ENCODE results near the gene KCNQ1. TPM values are rescaled to one million over a fixed set of nuclear protein-coding genes. Genes with fewer than 3 reads are reported as not detected.

KCNQ1 gene
- total RNA-seq, 1 experiment from 2014 or later: not detected

- H3K9me3 Mint-ChIP-seq (ENCODE audit: unreplicated experiment): no peaks in the 10 kb centered on the region
- no peak overlapping the region for H3K4me3 Mint-ChIP-seq (ENCODE audit: unreplicated experiment)
- H3K27ac Mint-ChIP-seq (ENCODE audit: low read depth, unreplicated experiment): peak overlapping the region; percentile 25
- CTCF ChIA-PET: interaction anchor here (0.6 to 0.9 kb wide), 3 partner anchors 23 to 194 kb away, joined by 3 to 4 read pairs (median 3); no protein-coding TSS in a partner anchor
- no peaks in the 10 kb centered on the region for H3K36me3 Mint-ChIP-seq (ENCODE audit: insufficient read depth, unreplicated experiment)
- H3K27me3 Mint-ChIP-seq (ENCODE audit: insufficient read depth, unreplicated experiment): no peaks in the 10 kb centered on the region
- POLR2A ChIA-PET: no interaction called here
- no TSS peak for BruUV-seq (replicated peaks)
- intact Hi-C loops (cut with micrococcal nuclease): no loop called here
- no peak for TF ChIP-seq CTCF (IDR thresholded peaks at IDR 0.05; ENCODE audit: unreplicated experiment)
- DNase-seq (ENCODE audit: unreplicated experiment): no peak
- peaks cover 16% of the 10 kb centered on the region for H3K4me1 Mint-ChIP-seq (ENCODE audit: insufficient read depth, unreplicated experiment)
These were observed 250.5 kb downstream of the KCNQ1 start for GRCh38 chr11:2694995-2695939.

- intact Hi-C loops (cut with micrococcal nuclease): no loop called here
- H3K36me3 Mint-ChIP-seq (ENCODE audit: insufficient read depth, unreplicated experiment): no peaks in the 10 kb centered on the region
- no TSS peak for BruUV-seq (replicated peaks)
- no peaks in the 10 kb centered on the region for H3K27me3 Mint-ChIP-seq (ENCODE audit: insufficient read depth, unreplicated experiment)
- no peak for TF ChIP-seq CTCF (IDR thresholded peaks at IDR 0.05; ENCODE audit: unreplicated experiment)
- POLR2A ChIA-PET: no interaction called here
- peaks cover 16% of the 10 kb centered on the region for H3K4me1 Mint-ChIP-seq (ENCODE audit: insufficient read depth, unreplicated experiment)
- CTCF ChIA-PET: no interaction called here
- H3K27ac Mint-ChIP-seq (ENCODE audit: low read depth, unreplicated experiment): no peak overlapping the region
- H3K9me3 Mint-ChIP-seq (ENCODE audit: unreplicated experiment): no peaks in the 10 kb centered on the region
- H3K4me3 Mint-ChIP-seq (ENCODE audit: unreplicated experiment): no peak overlapping the region
- no peak for DNase-seq (ENCODE audit: unreplicated experiment)
These were observed 251.6 kb downstream of the KCNQ1 start for GRCh38 chr11:2696455-2696854.

- TF ChIP-seq CTCF (IDR thresholded peaks at IDR 0.05; ENCODE audit: unreplicated experiment): no peak
- POLR2A ChIA-PET: interaction anchor here (0.7 to 1.4 kb wide), 3 partner anchors 15 to 291 kb away, joined by 3 to 4 read pairs (median 3); no protein-coding TSS in a partner anchor
- H3K36me3 Mint-ChIP-seq (ENCODE audit: insufficient read depth, unreplicated experiment): no peaks in the 10 kb centered on the region
- peak overlapping the region; percentile 72 for H3K4me3 Mint-ChIP-seq (ENCODE audit: unreplicated experiment)
- no peak overlapping the region for H3K27ac Mint-ChIP-seq (ENCODE audit: low read depth, unreplicated experiment)
- no TSS peak for BruUV-seq (replicated peaks)
- H3K4me1 Mint-ChIP-seq (ENCODE audit: insufficient read depth, unreplicated experiment): peaks cover 6% of the 10 kb centered on the region
- intact Hi-C loops (cut with micrococcal nuclease): no loop called here
- no peak for DNase-seq (ENCODE audit: unreplicated experiment)
- H3K27me3 Mint-ChIP-seq (ENCODE audit: insufficient read depth, unreplicated experiment): no peaks in the 10 kb centered on the region
- no peaks in the 10 kb centered on the region for H3K9me3 Mint-ChIP-seq (ENCODE audit: unreplicated experiment)
- CTCF ChIA-PET: interaction anchor here (1.0 kb wide), 1 partner anchor 81 kb away, joined by 3 read pairs; no protein-coding TSS in a partner anchor
These were observed 253.1 kb downstream of the KCNQ1 start for GRCh38 chr11:2697866-2698265.

GRCh38 chr11:2698386-2699184 lies 253.8 kb downstream of the KCNQ1 start:
- intact Hi-C loops (cut with micrococcal nuclease): no loop called here
- POLR2A ChIA-PET: interaction anchor here (0.6 to 1.4 kb wide), 7 partner anchors 16 to 725 kb away, joined by 3 to 4 read pairs (median 3); no protein-coding TSS in a partner anchor
- DNase-seq (ENCODE audit: unreplicated experiment): no peak
- TF ChIP-seq CTCF (IDR thresholded peaks at IDR 0.05; ENCODE audit: unreplicated experiment): no peak
- Mint-ChIP-seq H3K27ac (ENCODE audit: low read depth, unreplicated experiment) (peak overlapping the region; percentile 50), H3K4me1 (ENCODE audit: insufficient read depth, unreplicated experiment) (peaks cover 6% of the 10 kb centered on the region), H3K9me3 (ENCODE audit: unreplicated experiment) (no peaks in the 10 kb centered on the region), H3K4me3 (ENCODE audit: unreplicated experiment) (peak overlapping the region; percentile 72), H3K36me3 (ENCODE audit: insufficient read depth, unreplicated experiment) (no peaks in the 10 kb centered on the region), H3K27me3 (ENCODE audit: insufficient read depth, unreplicated experiment) (no peaks in the 10 kb centered on the region)
- CTCF ChIA-PET: interaction anchor here (0.6 kb wide), 1 partner anchor 193 kb away, joined by 3 read pairs; no protein-coding TSS in a partner anchor
- BruUV-seq (replicated peaks): TSS peak; percentile 43

Measured in MCF 10A (cell line).